ENCODE measurements around the gene ARMH1. TPM values are rescaled to one million over a fixed set of nuclear protein-coding genes. Genes with fewer than 3 reads are reported as not detected.

Gene ARMH1
- total RNA-seq, 1 experiment from 2014 or later = 0.65 TPM

DNA sequence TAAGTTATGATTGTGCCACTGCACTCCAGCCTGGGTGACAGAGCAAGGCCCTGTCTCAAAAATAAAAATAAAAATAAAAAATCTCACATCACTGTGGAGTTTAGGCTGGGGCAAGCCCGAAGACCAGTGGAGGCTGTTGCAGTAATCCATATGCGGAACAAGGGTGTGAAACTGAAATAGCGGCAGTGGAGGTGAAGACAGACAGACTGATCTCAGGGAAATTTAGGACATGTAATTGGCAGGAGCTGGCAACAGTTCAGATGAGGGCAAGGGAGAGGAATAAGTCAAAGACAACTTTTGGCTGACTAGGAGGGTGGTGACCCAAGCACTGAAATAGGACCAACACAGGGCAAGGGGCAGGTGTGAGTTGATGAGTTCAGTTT is 8.4 kb downstream of the ARMH1 start:
- H3K4me3 Mint-ChIP-seq (ENCODE audit: unreplicated experiment) = no peak overlapping the region
- POLR2A ChIA-PET = no interaction called here
- no peaks in the 10 kb centered on the region for H3K36me3 Mint-ChIP-seq (ENCODE audit: insufficient read depth, unreplicated experiment)
- no peak for DNase-seq (ENCODE audit: unreplicated experiment)
- TF ChIP-seq, protein P1, sequence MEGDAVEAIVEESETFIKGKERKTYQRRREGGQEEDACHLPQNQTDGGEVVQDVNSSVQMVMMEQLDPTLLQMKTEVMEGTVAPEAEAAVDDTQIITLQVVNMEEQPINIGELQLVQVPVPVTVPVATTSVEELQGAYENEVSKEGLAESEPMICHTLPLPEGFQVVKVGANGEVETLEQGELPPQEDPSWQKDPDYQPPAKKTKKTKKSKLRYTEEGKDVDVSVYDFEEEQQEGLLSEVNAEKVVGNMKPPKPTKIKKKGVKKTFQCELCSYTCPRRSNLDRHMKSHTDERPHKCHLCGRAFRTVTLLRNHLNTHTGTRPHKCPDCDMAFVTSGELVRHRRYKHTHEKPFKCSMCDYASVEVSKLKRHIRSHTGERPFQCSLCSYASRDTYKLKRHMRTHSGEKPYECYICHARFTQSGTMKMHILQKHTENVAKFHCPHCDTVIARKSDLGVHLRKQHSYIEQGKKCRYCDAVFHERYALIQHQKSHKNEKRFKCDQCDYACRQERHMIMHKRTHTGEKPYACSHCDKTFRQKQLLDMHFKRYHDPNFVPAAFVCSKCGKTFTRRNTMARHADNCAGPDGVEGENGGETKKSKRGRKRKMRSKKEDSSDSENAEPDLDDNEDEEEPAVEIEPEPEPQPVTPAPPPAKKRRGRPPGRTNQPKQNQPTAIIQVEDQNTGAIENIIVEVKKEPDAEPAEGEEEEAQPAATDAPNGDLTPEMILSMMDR (IDR thresholded peaks at IDR 0.05; ENCODE audit: unreplicated experiment) = no peak
- CTCF ChIA-PET = no interaction called here
- H3K9me3 Mint-ChIP-seq (ENCODE audit: unreplicated experiment) = no peaks in the 10 kb centered on the region
- H3K27me3 Mint-ChIP-seq (ENCODE audit: insufficient read depth, unreplicated experiment) = no peaks in the 10 kb centered on the region
- intact Hi-C loops (cut with micrococcal nuclease) = no loop called here
- H3K4me1 Mint-ChIP-seq (ENCODE audit: insufficient read depth, unreplicated experiment) = no peaks in the 10 kb centered on the region
- H3K27ac Mint-ChIP-seq (ENCODE audit: low read depth, unreplicated experiment) = no peak overlapping the region
- no TSS peak for BruUV-seq (replicated peaks)

DNA sequence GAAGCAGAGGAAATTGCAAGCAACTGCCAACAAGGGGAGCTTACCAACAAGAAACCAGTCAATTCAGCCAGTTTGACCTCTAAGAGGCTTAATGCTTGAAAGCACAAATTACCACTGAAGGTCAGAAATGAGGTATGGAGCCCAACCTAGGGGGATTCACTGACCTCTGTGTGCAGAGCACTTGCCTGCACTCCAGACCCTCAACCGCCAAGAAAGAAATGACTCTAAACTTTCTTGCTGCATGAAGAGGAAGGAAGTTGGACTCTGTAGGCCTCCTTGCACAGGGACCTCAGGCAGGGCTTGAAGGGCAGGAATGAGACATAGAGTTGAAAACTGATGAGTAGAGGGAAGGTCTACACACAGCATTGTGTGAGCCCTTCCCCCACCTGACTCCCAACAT is 10.0 kb downstream of the ARMH1 start:
- no peak for DNase-seq (ENCODE audit: unreplicated experiment)
- Mint-ChIP-seq H3K4me3 (ENCODE audit: unreplicated experiment) (no peak overlapping the region), H3K27ac (ENCODE audit: low read depth, unreplicated experiment) (no peak overlapping the region), H3K4me1 (ENCODE audit: insufficient read depth, unreplicated experiment) (no peaks in the 10 kb centered on the region), H3K27me3 (ENCODE audit: insufficient read depth, unreplicated experiment) (no peaks in the 10 kb centered on the region), H3K9me3 (ENCODE audit: unreplicated experiment) (no peaks in the 10 kb centered on the region), H3K36me3 (ENCODE audit: insufficient read depth, unreplicated experiment) (no peaks in the 10 kb centered on the region)
- POLR2A ChIA-PET = interaction anchor here (1.5 kb wide), 1 partner anchor 13 kb away, joined by 3 read pairs; no protein-coding TSS in a partner anchor
- TF ChIP-seq, protein P1 (IDR thresholded peaks at IDR 0.05; ENCODE audit: unreplicated experiment) = no peak
- intact Hi-C loops (cut with micrococcal nuclease) = no loop called here
- BruUV-seq (replicated peaks) = no TSS peak
- CTCF ChIA-PET = interaction anchor here (0.6 to 2.0 kb wide), 3 partner anchors 9 to 50 kb away, joined by 3 to 7 read pairs (median 4); no protein-coding TSS in a partner anchor

DNA sequence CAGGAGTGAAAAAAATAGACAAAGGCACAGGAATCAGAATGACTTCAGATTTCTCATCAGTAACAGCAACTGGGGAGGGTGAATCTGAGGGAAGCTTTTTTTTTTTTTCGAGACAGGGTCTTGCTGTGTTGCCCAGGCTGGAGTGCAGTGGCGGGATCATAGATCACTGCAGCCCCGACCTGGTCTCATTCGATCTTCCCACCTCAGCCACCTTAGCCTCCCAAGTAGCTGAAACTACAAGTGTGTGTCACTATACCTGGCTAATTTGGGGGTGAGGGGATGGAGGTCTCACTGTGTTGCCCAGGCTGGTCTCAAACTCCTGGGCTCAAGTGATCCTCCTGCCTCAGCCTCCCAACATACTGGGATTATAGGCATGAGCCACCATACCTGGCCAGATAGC is 10.7 kb downstream of the ARMH1 start:
- H3K4me3 Mint-ChIP-seq (ENCODE audit: unreplicated experiment) = no peak overlapping the region
- CTCF ChIA-PET = interaction anchor here (0.6 to 2.0 kb wide), 3 partner anchors 9 to 927 kb away, joined by 3 to 7 read pairs (median 4); no protein-coding TSS in a partner anchor

DNA sequence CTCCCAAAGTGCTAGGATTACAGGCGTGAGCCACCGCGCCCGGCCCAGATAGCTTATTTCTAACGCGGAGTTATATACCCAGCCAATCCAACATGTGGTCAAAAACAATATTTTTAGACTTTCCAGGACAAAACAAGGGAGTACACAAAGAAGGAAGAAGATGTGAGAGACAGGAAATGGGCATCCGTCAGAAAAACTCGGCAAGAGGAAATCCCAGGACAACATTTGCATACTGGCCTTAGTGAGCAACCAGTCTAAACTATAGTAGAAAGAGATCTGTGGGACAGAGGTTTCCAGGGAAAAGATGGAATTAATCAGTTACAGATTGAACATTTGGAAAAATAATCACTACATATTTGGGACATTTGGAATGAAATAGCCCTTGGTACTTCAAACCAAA is 11.4 kb downstream of the ARMH1 start:
- Mint-ChIP-seq H3K9me3 (ENCODE audit: unreplicated experiment) (no peaks in the 10 kb centered on the region), H3K27ac (ENCODE audit: low read depth, unreplicated experiment) (no peak overlapping the region), H3K27me3 (ENCODE audit: insufficient read depth, unreplicated experiment) (no peaks in the 10 kb centered on the region), H3K4me3 (ENCODE audit: unreplicated experiment) (no peak overlapping the region), H3K4me1 (ENCODE audit: insufficient read depth, unreplicated experiment) (no peaks in the 10 kb centered on the region), H3K36me3 (ENCODE audit: insufficient read depth, unreplicated experiment) (no peaks in the 10 kb centered on the region)
- intact Hi-C loops (cut with micrococcal nuclease) = no loop called here
- CTCF ChIA-PET = interaction anchor here (2.0 kb wide), 1 partner anchor 10 kb away, joined by 7 read pairs; no protein-coding TSS in a partner anchor
- POLR2A ChIA-PET = interaction anchor here (0.7 kb wide), 1 partner anchor 323 kb away, joined by 3 read pairs; no protein-coding TSS in a partner anchor
- no peak for DNase-seq (ENCODE audit: unreplicated experiment)
- TF ChIP-seq, protein P1 (IDR thresholded peaks at IDR 0.05; ENCODE audit: unreplicated experiment) = no peak
- no TSS peak for BruUV-seq (replicated peaks)

More for the DNA sequence above, 10.7 kb downstream of the ARMH1 start:
- Mint-ChIP-seq H3K27me3 (ENCODE audit: insufficient read depth, unreplicated experiment) (no peaks in the 10 kb centered on the region), H3K27ac (ENCODE audit: low read depth, unreplicated experiment) (no peak overlapping the region), H3K4me1 (ENCODE audit: insufficient read depth, unreplicated experiment) (no peaks in the 10 kb centered on the region), H3K9me3 (ENCODE audit: unreplicated experiment) (no peaks in the 10 kb centered on the region), H3K36me3 (ENCODE audit: insufficient read depth, unreplicated experiment) (no peaks in the 10 kb centered on the region)
- no peak for DNase-seq (ENCODE audit: unreplicated experiment)
- POLR2A ChIA-PET = no interaction called here
- TF ChIP-seq, protein P1 (IDR thresholded peaks at IDR 0.05; ENCODE audit: unreplicated experiment) = no peak
- no TSS peak for BruUV-seq (replicated peaks)
- intact Hi-C loops (cut with micrococcal nuclease) = no loop called here

All from MCF 10A (cell line).